Astrocyte (in vitro differentiated cells and primary cell): ENCODE data around the gene HOXA6. TPM values are rescaled to one million over a fixed set of nuclear protein-coding genes. Genes with fewer than 3 reads are reported as not detected.

Source experiments
- DNase-seq: peaks from one replicate; pipeline ENCODE4 v3.0.0-alpha.2; 2010; ENCODE audit warnings: low read depth
- FAIRE-seq: peaks from 2 replicates; lab custom pipeline; 2011; peaks lifted over from hg19 to GRCh38; lab: Jason Lieb, UNC
- H2AFZ ChIP-seq: 2 replicates; pipeline ENCODE4 v1.6.0; 2012; ENCODE audit warnings: low read depth, low read length, inconsistent platforms
- H3K27ac ChIP-seq: 2 replicates; pipeline ENCODE4 v1.5.1; 2011; ENCODE audit warnings: low read depth, low read length, inconsistent platforms
- H3K27me3 ChIP-seq: 2 replicates; pipeline ENCODE4 v1.6.0; 2011; ENCODE audit warnings: low read length, inconsistent platforms; ENCODE audit not compliant: insufficient read depth
- H3K36me3 ChIP-seq: 2 replicates; pipeline ENCODE4 v1.5.1; 2011; ENCODE audit warnings: low read length, inconsistent platforms; ENCODE audit not compliant: insufficient read depth
- H3K4me1 ChIP-seq: 2 replicates; pipeline ENCODE4 v1.5.1; 2011; ENCODE audit warnings: low read length, inconsistent platforms; ENCODE audit not compliant: insufficient read depth
- H3K4me2 ChIP-seq: 2 replicates; pipeline ENCODE4 v1.6.0; 2012; ENCODE audit warnings: low read length, inconsistent platforms
- H3K4me3 ChIP-seq: 2 replicates; pipeline ENCODE4 v1.5.1; 2011; ENCODE audit warnings: low read depth, mild to moderate bottlenecking, low read length, inconsistent platforms; ENCODE audit not compliant: insufficient read depth
- H3K79me2 ChIP-seq: 2 replicates; pipeline ENCODE4 v1.6.0; 2012; ENCODE audit warnings: mild to moderate bottlenecking, low read length, inconsistent platforms; ENCODE audit not compliant: insufficient read depth
- H3K9ac ChIP-seq: 2 replicates; pipeline ENCODE4 v1.6.0; 2012; ENCODE audit warnings: mild to moderate bottlenecking, low read length, inconsistent platforms
- H3K9me3 ChIP-seq: 2 replicates; pipeline ENCODE4 v1.5.1; 2012; ENCODE audit warnings: low read depth, mild to moderate bottlenecking, low read length, inconsistent platforms; ENCODE audit not compliant: insufficient read depth
- H4K20me1 ChIP-seq: 2 replicates; pipeline ENCODE4 v1.6.0; 2012; ENCODE audit warnings: low read length, inconsistent platforms; ENCODE audit not compliant: insufficient read depth
- H3K27ac Mint-ChIP-seq: one replicate; pipeline ENCODE4 v1.8.0; 2021; ENCODE audit warnings: mild to moderate bottlenecking, mixed read lengths; ENCODE audit not compliant: unreplicated experiment
- H3K27me3 Mint-ChIP-seq: one replicate; pipeline ENCODE4 v1.8.0; 2021; ENCODE audit warnings: low read depth, mixed read lengths; ENCODE audit not compliant: unreplicated experiment
- H3K36me3 Mint-ChIP-seq: one replicate; pipeline ENCODE4 v1.8.0; 2021; ENCODE audit warnings: low read depth, mixed read lengths; ENCODE audit not compliant: unreplicated experiment
- H3K4me1 Mint-ChIP-seq: one replicate; pipeline ENCODE4 v1.8.0; 2021; ENCODE audit warnings: low read depth, mixed read lengths; ENCODE audit not compliant: unreplicated experiment
- H3K4me3 Mint-ChIP-seq: one replicate; pipeline ENCODE4 v1.8.0; 2021; ENCODE audit warnings: mild to moderate bottlenecking, moderate library complexity, mixed read lengths; ENCODE audit not compliant: unreplicated experiment
- H3K9me3 Mint-ChIP-seq: one replicate; pipeline ENCODE4 v1.8.0; 2021; ENCODE audit warnings: mild to moderate bottlenecking, mixed read lengths; ENCODE audit not compliant: unreplicated experiment
- CTCF ChIP-seq: IDR thresholded peaks from 2 replicates; pipeline ENCODE4 v1.5.1; 2011; ENCODE audit warnings: low read depth, mild to moderate bottlenecking, inconsistent platforms, low read length, moderate library complexity; ENCODE audit not compliant: insufficient read depth
- EZH2 ChIP-seq: IDR thresholded peaks from 2 replicates; pipeline ENCODE4 v1.6.1; 2012; ENCODE audit warnings: mild to moderate bottlenecking, low read length, inconsistent platforms; ENCODE audit not compliant: insufficient read depth
- total RNA-seq: library from RNA; stranded (reverse); gene quantifications from 2 replicates; pipeline ENCODE4 v1.2.1, GENCODE V29; 2021

HOXA6 gene
- total RNA-seq, 1 donor from 2014 or later = not detected

GRCh38 chr7:27113991-27114769 is 33.4 kb downstream of the HOXA6 start:
- H3K4me3 Mint-ChIP-seq = no peak overlapping the region
- Histone ChIP-seq H3K4me3 (peak overlapping the region; percentile 63), H3K9ac (peak overlapping the region; percentile 86)

GRCh38 chr7:27112955-27113949 is 34.3 kb downstream of the HOXA6 start:
- DNase-seq (peak; percentile 92), FAIRE-seq (no peak)
- Mint-ChIP-seq H3K27me3 (peaks cover 87% of the 10 kb centered on the region), H3K9me3 (peaks cover 21% of the 10 kb centered on the region), H3K27ac (no peak overlapping the region), H3K4me1 (peaks cover 2% of the 10 kb centered on the region), H3K36me3 (peaks cover 3% of the 10 kb centered on the region), H3K4me3 (no peak overlapping the region)
- Histone ChIP-seq H3K79me2 (peaks cover 69% of the 10 kb centered on the region), H3K27me3 (peaks cover 62% of the 10 kb centered on the region), H3K9ac (peak overlapping the region; percentile 88), H3K4me1 (peaks cover 16% of the 10 kb centered on the region), H3K4me2 (peak overlapping the region; percentile 91), H3K27ac (peak overlapping the region; percentile 76), H2AFZ (no peak overlapping the region), H4K20me1 (peaks cover 4% of the 10 kb centered on the region), H3K36me3 (no peaks in the 10 kb centered on the region), H3K9me3 (no peaks in the 10 kb centered on the region), H3K4me3 (peak overlapping the region; percentile 74)
- TF ChIP-seq EZH2 (peak; percentile 60), CTCF (no peak)

More at GRCh38 chr7:27113991-27114769, 33.4 kb downstream of the HOXA6 start:
- Histone ChIP-seq H3K4me2 (peak overlapping the region; percentile 82), H3K27ac (peak overlapping the region; percentile 77), H3K9me3 (no peaks in the 10 kb centered on the region), H3K79me2 (peaks cover 71% of the 10 kb centered on the region), H3K36me3 (no peaks in the 10 kb centered on the region), H3K27me3 (peaks cover 59% of the 10 kb centered on the region), H3K4me1 (peaks cover 9% of the 10 kb centered on the region), H4K20me1 (peaks cover 4% of the 10 kb centered on the region), H2AFZ (no peak overlapping the region)
- H3K27me3 Mint-ChIP-seq = peaks cover 88% of the 10 kb centered on the region
- TF ChIP-seq CTCF = no peak
- no peak for TF ChIP-seq EZH2
- peak; percentile 74 for DNase-seq
- peaks cover 2% of the 10 kb centered on the region for H3K4me1 Mint-ChIP-seq
- H3K9me3 Mint-ChIP-seq = peaks cover 22% of the 10 kb centered on the region
- FAIRE-seq = no peak
- H3K36me3 Mint-ChIP-seq = peaks cover 3% of the 10 kb centered on the region
- no peak overlapping the region for H3K27ac Mint-ChIP-seq
